IPS DF 4.7 (cell line): Measurements from ENCODE around the gene ZNF527.
"Not testable (repeated sequence)": the region's sequence is repeated elsewhere in the genome, so short reads cannot be mapped to it uniquely, and the experiment has no call there.

Source experiments
- DNase-seq: peaks from one replicate; pipeline ENCODE4 v3.0.0-alpha.2; 2013; ENCODE audit warnings: low spot score; ENCODE audit errors: extremely low read depth

Gene ZNF527

DNA sequence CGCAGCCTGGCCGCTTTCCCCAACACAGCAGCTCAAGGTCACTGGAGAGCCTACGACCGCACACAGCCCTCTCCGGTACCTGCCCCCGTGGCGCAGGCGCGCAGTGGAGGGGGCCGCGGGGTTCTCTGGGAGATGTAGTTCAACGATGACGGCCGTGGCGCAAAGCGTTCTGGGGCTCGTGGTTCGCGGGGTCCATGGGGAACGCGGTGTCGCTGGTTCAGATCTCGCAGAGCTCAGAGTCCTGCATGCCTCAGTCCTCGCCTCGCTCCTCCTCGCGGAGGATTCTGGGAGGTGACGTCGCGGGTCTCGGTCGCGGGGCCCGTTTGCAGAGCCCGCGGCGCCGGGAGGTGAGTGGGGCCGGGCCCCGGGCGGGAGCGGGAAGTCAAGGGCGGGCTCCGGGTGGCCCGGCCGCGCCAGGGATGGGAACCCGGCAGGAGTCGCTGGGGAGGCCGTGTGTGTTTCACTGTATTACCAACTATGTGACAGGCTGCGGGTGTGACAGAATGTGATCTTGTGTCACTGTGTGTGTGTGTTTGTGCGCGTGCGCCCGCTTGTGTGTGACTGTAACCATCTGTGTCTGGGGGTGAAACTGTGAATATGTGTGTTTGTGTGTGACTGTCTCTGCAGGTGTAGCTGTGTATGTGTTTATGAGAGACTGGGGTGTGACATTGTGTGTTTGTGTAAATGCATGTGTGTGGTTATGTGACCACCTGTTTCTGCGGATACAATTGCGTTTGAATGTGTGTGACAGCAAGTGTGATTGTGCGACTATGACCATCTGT, at the start of gene ZNF527:
ZNF527 (plus strand) TSS at position 220 of the 782 bp plus-strand sequence. CDS start 3,100 bp downstream, outside the sequence.
- DNase-seq, result peak; percentile 90

DNA sequence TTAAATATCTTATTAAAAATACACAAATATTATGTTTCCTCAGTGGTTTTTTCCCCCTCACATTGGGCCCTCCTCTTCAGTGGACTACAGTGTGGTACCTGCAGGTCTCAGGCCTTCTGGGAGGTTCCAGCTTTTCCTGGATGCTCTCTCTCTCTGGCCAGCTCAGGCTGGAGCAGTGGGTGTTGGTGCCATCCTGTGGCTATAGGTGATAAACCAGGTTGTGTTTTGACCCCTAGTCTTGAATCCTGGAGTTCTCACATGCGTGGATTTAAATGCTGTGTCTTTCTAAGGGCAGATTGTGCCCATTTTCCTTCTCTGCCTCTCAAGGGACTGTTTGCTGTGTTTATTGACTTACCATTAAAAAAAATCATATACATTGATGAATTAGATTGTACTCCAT, 41.2 kb upstream of the ZNF527 start:
- DNase-seq, result no peak

GRCh38 chr19:37332839-37333238, 38.1 kb upstream of the ZNF527 start:
- DNase-seq, result no peak

- no peak for DNase-seq
Measured at GRCh38 chr19:37333457-37333856, 37.4 kb upstream of the ZNF527 start.

DNA sequence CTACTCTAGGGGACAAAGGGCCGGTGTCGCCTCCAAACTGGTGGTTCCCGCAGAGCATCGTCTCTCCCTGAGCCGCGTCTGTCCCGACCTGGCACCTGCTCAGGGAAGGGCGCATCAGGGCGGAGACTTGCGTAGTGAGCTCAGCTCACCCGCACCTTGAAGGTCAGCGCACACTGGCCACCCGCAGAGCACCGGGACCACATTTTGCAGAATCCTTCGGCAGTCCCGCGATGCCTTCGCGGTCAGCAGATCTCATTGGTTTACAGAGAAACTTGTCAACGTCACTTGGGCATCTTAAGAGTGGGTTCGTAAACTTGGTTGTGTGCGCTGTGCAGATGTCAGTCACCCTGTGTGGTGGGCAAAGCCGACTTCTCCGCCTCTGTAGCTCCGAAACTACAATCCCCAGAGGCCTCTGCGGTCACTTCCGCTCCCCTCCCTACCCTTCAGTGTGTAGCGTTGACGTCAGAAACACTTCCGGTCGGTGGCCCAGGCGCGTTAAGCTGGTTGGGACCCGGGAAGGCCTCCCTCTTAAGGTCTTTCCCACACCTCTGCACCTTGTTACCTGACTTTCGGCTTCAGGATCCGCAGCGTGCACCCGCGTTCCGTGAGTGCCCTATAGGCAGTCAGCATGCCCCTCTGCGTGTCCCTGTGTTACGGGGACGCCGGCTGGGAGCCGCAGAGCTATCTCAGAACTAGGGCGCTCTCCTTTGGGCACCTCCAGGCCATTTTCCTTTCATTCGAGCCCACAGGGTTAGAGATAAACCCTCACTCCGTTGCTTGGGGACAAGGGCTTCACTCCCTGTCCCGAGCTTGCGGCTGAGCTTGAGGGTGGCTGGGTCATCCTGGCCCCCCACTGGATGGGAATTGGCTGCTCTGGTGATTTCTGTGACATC, 36.5 kb upstream of the ZNF527 start:
- peak; percentile 86 for DNase-seq

DNA sequence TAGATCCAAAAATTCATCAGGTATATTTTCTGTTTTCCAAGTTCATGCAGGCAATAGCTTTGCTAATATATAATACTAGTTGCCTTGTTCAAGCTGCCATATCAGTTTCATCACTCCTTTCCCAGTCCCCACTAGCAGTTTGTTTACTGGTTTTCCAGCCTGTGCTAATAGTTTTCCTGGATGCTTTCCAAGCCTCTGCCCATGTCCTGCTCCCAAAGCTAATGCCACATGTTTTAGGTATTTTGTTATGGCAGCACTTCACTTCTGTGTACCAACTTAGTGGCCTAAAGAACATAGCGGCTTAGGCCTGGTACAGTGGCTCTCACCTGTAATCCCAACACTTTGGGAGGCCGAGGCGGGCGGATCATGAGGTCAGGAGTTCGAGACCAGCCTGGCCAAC, 28.1 kb upstream of the ZNF527 start:
- DNase-seq, result no peak

GRCh38 chr19:37346091-37346490, 24.8 kb upstream of the ZNF527 start:
- DNase-seq, result no peak

DNA sequence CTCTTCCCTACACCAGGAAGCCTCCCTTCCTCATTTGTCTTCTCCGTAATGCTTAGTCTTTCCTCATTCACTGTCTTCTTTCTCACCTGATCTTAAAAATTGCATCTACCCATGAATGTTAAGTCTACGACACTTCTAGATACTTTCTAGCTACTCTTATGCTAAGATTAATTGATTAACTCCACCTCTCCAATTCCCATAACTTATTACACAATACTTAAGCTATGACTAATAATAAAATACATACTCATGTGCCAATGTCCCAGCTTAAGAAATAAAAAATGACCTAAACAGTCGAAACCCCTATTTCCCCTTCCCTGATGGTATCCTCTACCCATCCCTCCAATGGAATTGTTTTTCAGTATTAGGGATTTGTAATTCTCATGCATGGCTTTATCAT, 22.8 kb upstream of the ZNF527 start:
- no peak for DNase-seq

GRCh38 chr19:37353968-37354367, 16.9 kb upstream of the ZNF527 start:
- no peak for DNase-seq

GRCh38 chr19:37355901-37356300, 15.0 kb upstream of the ZNF527 start:
- DNase-seq, result no peak

GRCh38 chr19:37361994-37362393, 8.9 kb upstream of the ZNF527 start:
- DNase-seq, result no peak

GRCh38 chr19:37362733-37363132, 8.2 kb upstream of the ZNF527 start:
- no peak for DNase-seq

- DNase-seq, result not testable (repeated sequence)
Measured at GRCh38 chr19:37370386-37370879, 466 bp upstream of the ZNF527 start.

- DNase-seq, result no peak
Measured at GRCh38 chr19:37389234-37389633, 18.3 kb downstream of the ZNF527 start.

- DNase-seq, result not testable (repeated sequence)
Measured at GRCh38 chr19:37391399-37391798, 20.5 kb downstream of the ZNF527 start.

DNA sequence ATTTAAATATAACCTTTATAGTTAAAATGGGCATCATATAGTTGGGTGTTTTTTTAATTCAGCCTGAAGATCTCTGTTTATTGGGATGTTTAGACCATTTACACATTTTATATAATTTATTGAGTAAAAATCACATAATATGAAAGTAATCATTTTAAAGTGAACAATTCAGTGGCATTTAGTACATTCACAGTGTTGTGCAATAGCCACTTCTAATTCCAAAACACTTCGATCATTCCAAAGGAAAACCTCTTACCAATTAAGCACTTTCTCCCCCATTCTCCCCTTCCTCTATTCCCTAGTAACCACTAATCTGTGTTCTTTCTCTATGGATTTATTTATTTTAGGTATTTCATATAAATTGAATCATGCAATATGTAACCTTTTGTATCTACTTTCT, 30.2 kb downstream of the ZNF527 start:
- DNase-seq, result no peak

- DNase-seq, result no peak
Measured at GRCh38 chr19:37403403-37403802, 32.5 kb downstream of the ZNF527 start.

GRCh38 chr19:37406140-37406846, 35.4 kb downstream of the ZNF527 start:
- DNase-seq, result not testable (repeated sequence)

GRCh38 chr19:37412700-37413099, 41.8 kb downstream of the ZNF527 start:
- DNase-seq, result no peak

- no peak for DNase-seq
Measured at GRCh38 chr19:37413313-37414084, 42.6 kb downstream of the ZNF527 start.
